ENCODE results near the gene TRPM5.

GRCh38 chr11:2425506-2425905 lies 18.8 kb downstream of the TRPM5 start:
- TF ChIP-seq CTCF (IDR thresholded peaks at IDR 0.05) (no peak), POLR2A (IDR thresholded peaks at IDR 0.05) (no peak), POLR2AphosphoS5 (IDR thresholded peaks at IDR 0.05) (no peak)

Measured in stomach (tissue), 4 donors.